ENCODE measurements around the gene SLC44A1.

- TF ChIP-seq ATF3 (IDR thresholded peaks at IDR 0.05; ENCODE audit: borderline replicate concordance, extremely low read depth, low read depth, low read length), result no peak
- no peak for TF ChIP-seq CTCF (IDR thresholded peaks at IDR 0.05 in 2 of 3, conservative IDR thresholded peaks at IDR 0.05 in 1 of 3; ENCODE audit: control insufficient read depth in 2 of 3, extremely low read depth in 1 of 3, insufficient read depth in 1 of 3, low read depth in 3 of 3, low read length in 3 of 3)
- no peak for TF ChIP-seq MAX (IDR thresholded peaks at IDR 0.05; ENCODE audit: low read depth, low read length)
- no peak for TF ChIP-seq TCF12 (IDR thresholded peaks at IDR 0.05; ENCODE audit: low read depth, low read length)
- no peak for TF ChIP-seq SKIL (IDR thresholded peaks at IDR 0.05; ENCODE audit: low read depth, poor library complexity, severe bottlenecking)
- no peak for TF ChIP-seq HDAC2 (IDR thresholded peaks at IDR 0.05)
- no peak for TF ChIP-seq POLR2A (IDR thresholded peaks at IDR 0.05; ENCODE audit: low read depth, low read length)
- no peak for TF ChIP-seq SMC3 (IDR thresholded peaks at IDR 0.05; ENCODE audit: borderline replicate concordance, low read length)
- TF ChIP-seq EP300 (IDR thresholded peaks at IDR 0.05; ENCODE audit: borderline replicate concordance in 1 of 2, control insufficient read depth in 1 of 2, low read depth in 2 of 2, low read length in 2 of 2), result no peak
- no peak for TF ChIP-seq TAF1 (IDR thresholded peaks at IDR 0.05; ENCODE audit: borderline replicate concordance, low read depth, low read length)
- no peak for TF ChIP-seq SMAD5 (IDR thresholded peaks at IDR 0.05; ENCODE audit: low read depth)
Measured at GRCh38 chr9:105421864-105422263, 177.4 kb downstream of the SLC44A1 start.

All from GM12878 (cell line).